Urothelium cell line (cell line): ENCODE data around the gene DMGDH.

Experiments
- DNase-seq: peaks from one replicate; pipeline ENCODE4 v3.0.0; 2011; ENCODE audit warnings: low spot score, mixed read lengths
- FAIRE-seq: peaks from 2 replicates; lab custom pipeline; 2011; peaks lifted over from hg19 to GRCh38; lab: Jason Lieb, UNC

DMGDH gene

DNA sequence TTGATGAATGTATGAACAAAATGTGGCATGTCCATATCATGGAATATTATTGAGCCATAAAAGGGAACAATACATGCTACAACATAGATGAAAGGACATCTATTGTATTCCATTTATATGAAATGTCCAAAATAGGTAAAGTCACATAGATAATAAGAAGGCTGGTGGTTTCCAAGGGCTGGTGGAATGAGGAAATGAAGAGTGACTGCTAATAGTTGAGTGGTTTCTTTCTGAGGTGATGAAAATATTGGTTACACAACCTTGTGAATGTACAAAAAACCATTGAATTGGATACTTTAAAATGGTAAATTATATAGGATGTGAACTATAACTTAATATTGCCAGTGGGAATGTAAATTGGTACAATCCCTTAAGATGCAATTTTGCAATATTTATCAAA, 89.6 kb downstream of the DMGDH start:
- no peak for FAIRE-seq
- no peak for DNase-seq

DNA sequence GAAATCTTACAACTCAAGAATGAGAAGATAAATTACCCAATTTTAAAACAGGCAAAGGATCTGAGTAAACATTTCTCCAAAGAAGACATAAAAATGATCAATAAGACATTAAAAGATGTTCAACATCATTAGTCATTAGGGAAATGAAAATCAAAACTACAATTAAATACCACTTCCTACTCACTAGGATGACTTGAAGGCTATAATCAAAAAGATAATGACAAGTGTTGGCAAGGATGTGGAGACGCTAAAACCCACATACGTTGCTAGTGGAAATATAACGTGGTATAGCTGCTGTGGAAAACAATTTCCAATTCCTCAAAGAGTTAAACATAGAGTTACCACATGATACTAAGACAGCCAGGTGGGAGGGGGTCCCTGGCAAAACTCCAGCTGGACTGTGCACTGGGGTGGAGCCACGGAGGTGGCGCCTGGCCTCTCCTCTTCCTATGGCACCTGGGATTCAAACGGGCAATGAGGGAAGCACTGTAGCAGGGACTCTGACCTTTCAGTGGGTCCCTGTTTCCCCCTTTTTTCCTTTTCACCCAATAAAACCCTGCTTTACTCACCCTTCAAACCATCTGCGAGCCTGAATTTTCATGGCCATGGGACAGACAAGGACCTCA, 90.2 kb downstream of the DMGDH start:
- FAIRE-seq (no peak), DNase-seq (no peak)

DNA sequence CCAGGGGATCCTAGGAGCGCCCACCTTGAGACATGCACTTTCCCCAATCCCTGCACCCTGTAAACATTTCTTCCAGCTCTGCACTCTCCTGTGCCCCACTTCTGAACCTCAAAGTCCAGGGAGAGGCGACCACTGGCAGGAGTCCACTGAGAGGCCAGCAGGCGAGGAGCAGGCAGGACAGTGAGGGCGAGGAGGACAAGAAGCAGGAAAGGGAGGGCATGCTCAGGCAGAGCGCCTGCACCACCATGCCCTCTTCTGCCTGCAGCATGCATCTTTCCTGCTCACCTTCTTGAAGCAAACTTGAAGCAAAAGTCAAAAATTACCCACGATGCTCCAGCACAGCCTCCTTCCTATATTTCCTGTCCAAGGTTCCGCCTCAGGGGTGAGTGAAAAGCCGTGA, 94.4 kb downstream of the DMGDH start:
- DNase-seq (no peak), FAIRE-seq (no peak)

DNA sequence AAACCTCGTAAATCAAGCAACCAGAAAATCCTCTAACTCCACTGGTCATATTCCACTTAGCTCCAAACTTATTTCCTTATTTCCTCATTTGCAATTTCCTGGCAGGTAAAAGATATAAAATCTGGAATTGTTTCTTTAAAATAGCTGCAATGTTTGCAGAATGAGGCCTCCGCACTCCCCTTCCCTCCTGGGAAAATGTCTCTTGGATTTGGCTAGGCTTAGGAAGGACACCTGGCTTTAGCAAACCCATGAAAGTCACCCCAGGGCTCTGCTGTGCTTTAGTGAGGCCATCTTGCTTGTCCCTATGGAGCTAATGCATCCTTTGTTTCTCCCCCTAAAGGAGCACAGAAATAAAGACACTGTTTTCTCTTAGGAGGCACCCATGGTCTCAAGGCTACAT, 94.9 kb downstream of the DMGDH start:
- DNase-seq (no peak), FAIRE-seq (no peak)

DNA sequence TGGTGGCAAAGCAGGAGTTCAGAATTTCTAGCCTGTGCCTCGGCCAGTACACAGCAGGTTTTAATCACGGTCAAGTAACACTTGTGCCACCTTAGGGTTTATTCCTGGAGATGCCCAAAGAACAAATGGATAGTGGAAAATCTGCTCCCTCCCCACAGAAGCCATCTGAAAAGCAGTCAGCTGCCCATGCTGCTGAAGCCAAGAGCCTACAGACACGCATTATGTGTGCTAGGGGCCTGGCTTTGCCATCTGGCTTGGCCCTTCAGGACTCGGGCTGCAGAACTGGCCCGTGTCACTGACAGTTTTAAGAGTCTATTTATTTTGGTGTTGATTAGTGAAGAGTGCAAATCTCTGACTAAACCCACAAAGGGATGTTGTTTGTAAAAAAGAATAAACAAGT, 95.5 kb downstream of the DMGDH start:
- DNase-seq (no peak), FAIRE-seq (no peak)

DNA sequence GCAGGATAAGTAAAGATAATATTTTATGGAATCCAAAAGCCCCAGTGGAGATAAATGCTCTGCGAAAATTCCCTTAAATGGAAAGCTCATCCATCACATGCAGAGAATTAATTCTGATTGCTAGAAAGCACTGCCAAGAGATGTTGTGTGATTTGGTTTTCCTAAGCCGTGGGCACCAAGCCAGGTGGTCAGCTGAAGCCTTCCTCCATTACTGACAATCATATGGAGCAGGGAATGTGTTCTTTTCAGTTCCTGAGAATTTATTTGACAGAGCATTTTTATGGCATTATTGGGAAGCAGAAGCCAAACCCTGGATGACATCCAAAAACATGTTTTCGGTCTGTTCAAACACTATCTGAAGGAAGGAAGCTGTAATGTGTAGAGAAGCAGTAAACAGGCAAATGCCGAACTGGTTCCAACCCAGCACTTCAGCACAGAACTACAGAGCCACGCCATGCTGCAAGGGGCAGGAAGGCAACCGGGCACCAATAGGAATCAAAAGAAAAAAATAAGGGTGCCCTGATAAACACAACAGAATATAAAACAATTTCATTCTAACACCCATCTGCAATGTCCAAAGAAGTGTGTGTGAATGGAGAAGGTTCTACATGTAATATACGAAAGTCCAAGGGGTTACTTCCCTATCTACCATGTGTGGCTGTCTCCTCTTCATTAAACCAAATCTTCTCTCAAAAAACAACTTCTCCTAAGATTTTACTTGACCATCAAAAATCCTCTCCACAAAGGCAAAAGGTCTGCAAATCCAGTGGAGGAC, 96.6 kb downstream of the DMGDH start:
- no peak for DNase-seq
- no peak for FAIRE-seq

DNA sequence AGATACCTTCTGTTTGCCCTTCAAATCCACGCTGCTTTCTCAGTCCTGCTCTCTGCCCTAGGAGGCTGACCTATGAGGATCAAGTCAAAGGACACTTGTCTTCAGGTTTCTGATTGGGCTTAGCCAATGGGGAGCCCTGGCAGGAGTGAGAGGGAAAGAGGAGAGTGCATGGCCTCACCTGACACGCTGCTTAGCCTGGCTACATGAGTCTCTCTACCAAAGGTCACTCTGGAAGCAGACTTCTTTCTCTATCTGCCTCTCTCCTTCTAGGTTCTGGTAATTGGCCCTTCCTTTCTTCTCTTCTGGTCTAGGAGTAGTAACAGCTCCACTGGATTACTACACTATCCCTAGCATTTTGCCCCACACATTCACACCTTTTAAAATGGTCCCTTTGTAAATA, 97.5 kb downstream of the DMGDH start:
- FAIRE-seq = no peak
- no peak for DNase-seq

DNA sequence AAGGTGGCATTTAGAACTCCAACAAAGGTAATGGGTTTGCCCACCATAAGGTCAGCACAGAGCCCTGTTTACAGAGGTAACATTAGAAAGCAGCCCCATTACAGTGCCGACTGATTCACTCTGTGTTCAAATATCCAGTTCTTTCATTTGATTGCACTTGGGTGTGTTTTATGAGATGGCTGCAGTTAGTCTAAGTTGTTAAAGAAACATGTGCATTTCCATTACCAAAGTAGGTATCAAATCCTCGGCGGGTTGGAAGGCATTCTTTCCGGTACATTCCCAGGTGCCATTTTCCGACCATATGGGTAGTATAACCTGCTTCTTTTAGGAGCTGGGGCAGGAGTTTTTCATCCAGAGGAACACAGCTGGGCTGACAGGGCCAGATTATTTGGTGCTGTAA, 100.7 kb downstream of the DMGDH start:
- no peak for DNase-seq
- no peak for FAIRE-seq

DNA sequence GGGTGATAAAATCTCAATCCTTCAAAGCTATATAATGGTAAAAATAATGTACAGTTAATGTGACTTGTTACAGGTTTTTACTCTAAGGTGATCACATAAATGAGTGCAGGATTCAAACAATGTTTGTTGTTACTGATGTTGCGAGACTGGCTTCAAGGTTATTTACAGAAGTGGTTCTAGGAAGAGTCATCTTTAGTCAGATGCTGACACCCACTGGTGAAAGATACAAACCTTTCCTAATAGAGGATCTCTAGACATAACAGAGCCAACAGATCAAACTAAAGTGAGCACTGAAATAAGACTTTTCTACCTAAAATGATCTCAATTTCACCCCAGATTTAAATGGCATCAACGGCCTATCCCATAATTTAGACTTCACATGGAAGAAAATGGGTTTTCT, 104.6 kb downstream of the DMGDH start:
- DNase-seq = no peak
- no peak for FAIRE-seq

DNA sequence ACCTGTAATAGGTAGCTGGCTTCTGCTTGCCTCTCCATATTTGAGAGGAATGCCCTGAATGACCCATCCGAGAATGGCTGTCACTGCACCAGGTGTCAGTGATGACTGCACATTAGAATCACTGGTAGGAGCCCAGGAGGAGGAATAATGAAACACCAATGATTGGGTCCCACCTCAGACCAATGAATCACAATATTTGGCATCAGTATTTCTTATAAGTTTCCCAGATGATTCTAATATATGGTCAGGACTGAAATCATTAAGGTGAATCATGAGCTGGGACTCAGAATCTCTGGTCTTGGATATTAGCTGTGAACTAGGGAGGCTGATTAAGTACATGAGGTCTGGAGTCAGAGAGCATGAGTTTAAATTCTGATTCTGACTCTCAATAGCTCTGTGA, 107.7 kb downstream of the DMGDH start:
- FAIRE-seq = no peak
- no peak for DNase-seq

DNA sequence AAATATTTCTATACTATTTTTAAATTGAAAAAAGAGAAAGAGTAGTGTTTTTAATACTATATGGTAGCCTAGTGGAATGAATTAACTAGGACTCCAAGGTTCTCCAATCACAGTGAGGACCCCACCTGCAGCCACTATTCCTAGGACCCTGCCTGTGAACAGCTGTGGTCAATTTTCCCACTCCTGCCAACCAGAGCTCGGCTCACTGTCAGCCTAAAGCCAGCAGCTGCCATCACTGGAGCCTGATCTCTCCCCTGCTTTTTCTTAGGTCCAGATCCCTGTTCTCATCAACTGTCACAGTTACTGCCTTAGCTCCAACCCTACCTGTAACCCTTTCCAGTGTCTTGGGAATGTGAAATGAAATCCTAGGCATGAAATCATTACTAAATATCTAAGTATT, 109.7 kb downstream of the DMGDH start:
- no peak for DNase-seq
- FAIRE-seq = no peak

DNA sequence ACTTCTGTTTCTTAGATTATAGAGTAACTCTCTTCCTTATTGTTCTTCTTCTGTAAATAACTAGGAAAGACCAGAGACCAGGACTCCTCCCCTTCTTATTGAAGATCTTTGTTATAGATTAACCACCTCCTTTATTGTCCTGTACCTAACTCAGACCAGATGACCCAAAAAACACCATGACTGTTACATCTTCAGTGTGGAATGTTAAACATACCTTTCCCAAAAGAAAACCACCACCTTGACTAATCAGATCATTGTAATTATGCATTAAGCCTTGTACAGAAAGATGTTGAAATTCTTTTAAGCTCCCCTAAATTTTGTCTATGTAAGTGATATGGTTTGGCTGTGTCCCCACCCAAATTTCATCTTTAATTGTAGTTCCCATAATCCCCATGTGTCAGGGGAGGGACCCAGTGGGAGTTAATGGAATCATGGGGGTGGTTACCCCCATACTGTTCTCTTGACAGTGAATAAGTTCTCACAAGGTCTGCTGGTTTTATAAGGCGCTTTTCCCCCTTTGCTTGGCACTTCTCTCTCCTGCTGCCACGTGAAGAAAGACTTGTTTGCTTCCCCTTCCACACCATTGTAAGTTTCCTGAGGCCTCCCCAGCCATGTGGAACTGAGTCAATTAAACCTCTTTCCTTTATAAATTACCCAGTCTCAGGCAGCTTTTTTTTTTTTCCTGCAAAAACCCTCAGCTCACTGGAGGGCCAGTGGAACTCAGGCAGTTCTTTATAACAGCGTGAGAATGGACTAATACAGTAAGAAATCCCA, 110.6 kb downstream of the DMGDH start:
- no peak for FAIRE-seq
- no peak for DNase-seq

DNA sequence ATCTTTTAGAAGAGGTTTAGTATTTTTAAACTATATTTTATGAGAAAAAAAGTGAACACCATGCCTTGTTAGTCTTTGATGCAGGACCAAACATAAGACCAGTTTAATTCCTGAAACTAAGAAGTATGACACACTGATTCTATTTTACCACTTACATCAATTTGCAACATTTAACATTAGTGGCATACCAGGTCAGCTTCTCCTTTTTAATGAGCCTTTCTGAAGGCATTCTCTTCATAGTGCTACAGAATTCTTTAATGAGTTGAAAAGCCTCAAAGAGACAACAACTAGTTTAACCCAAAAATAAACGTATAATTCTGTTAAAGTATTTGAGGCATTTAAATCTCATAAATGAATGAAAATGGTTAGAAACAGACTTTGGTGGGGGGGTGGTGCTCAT, 112.6 kb downstream of the DMGDH start:
- FAIRE-seq (no peak), DNase-seq (no peak)

DNA sequence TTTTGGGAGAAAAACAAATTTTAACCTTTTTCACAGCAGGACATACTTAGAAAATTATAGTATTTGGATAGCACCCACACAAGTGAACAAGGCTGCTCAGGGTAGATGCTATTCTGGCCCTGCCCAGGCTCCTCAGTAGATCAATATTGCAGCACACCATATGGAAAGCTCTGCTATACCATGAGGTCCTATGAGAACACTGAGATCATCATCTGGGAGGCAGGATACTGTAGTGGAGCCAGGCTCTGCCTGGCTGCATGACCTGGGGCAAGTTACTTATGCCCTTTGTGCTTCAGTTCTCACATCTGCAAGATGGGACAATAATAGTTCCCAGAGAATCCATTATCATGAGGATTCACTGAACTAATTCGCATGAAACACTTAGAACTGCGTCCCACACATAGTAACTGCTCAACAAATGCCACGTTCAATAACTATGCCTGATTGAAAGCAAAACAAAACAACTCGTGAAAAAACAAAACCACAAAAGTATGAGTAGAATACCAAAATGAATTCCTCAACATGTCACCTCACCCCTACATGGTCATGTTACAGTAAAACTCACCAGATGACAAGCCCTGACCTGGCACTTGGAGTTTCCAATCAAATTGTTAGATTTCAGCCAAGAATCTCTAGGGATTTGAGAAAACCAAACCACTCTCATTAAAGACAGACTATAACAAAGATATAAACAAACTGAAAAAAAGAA, 116.2 kb downstream of the DMGDH start:
- no peak for DNase-seq
- no peak for FAIRE-seq
